Vagina (tissue), 2 donors: ENCODE data around the gene RRAD.

ENCODE experiments used
- POLR2A ChIP-seq, 2 donors: fragments of 450-650 bp; IDR thresholded peaks; one replicate each; pipeline ENCODE4 v1.6.1; 2017; ENCODE audit warnings: antibody characterized with exemption in 2 of 2, mild to moderate bottlenecking in 2 of 2, moderate library complexity in 2 of 2
- TF ChIP-seq, protein P1 (sequence below), 3 experiments: fragments of 450-650 bp in 2 of 3; fragments of 200-600 bp in 1 of 3; sonication (generic) in 1 of 3; IDR thresholded peaks; one replicate each; pipeline ENCODE4 v1.5.1; 2017 to 2019; ENCODE audit warnings: antibody characterized with exemption in 3 of 3, mild to moderate bottlenecking in 2 of 3, moderate library complexity in 2 of 3

DNA sequence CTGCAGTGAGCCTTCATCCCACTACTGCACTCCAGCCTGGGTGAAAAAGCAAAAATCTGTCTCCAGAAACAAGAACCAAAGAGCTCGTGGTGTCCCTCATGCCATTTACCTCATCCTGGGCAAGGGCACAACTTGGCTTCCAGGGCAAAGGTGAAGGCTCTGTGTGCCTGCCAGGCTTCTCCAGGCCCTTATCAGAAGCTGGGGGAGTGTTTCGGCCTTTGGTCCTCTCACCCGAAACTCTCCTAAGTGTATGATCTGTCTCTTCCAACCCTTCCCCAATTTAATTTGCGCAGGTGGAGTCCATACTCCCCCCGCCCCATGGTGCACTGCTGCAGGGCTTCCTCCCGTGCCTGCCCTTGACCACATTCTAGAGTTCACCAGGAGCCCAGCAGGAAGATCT lies 11.1 kb upstream of the RRAD start:
- TF ChIP-seq, protein P1, sequence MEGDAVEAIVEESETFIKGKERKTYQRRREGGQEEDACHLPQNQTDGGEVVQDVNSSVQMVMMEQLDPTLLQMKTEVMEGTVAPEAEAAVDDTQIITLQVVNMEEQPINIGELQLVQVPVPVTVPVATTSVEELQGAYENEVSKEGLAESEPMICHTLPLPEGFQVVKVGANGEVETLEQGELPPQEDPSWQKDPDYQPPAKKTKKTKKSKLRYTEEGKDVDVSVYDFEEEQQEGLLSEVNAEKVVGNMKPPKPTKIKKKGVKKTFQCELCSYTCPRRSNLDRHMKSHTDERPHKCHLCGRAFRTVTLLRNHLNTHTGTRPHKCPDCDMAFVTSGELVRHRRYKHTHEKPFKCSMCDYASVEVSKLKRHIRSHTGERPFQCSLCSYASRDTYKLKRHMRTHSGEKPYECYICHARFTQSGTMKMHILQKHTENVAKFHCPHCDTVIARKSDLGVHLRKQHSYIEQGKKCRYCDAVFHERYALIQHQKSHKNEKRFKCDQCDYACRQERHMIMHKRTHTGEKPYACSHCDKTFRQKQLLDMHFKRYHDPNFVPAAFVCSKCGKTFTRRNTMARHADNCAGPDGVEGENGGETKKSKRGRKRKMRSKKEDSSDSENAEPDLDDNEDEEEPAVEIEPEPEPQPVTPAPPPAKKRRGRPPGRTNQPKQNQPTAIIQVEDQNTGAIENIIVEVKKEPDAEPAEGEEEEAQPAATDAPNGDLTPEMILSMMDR (IDR thresholded peaks at IDR 0.05): no peak
- TF ChIP-seq POLR2A (IDR thresholded peaks at IDR 0.05): no peak
